Panc1 (cell line): Measurements from ENCODE around the gene CLCN6. TPM values are rescaled to one million over a fixed set of nuclear protein-coding genes. Genes with fewer than 3 reads are reported as not detected.

ENCODE experiments used
- ATAC-seq: fragments of 200-7000 bp; cut with Tn5 transposase; 2 replicates; pipeline ENCODE4 v1.9.1; 2020; ENCODE audit warnings: mild to moderate bottlenecking, moderate library complexity
- BruUV-seq: library from RNA; stranded (reverse); fragments of 400-500 nt; replicated peaks from 2 replicates; lab custom pipeline; 2021; lab: Mats Ljungman, UMichigan
- CTCF ChIA-PET: fragments of 300-600 bp; sonication (Branson Sonifier 250); formaldehyde crosslinking; loops from one replicate; lab custom pipeline; 2022; ENCODE audit warnings: antibody characterized with exemption; lab: Charles Lee
- POLR2A ChIA-PET: fragments of 300-600 bp; sonication (Branson Sonifier 250); formaldehyde crosslinking; loops from one replicate; lab custom pipeline; 2022; ENCODE audit warnings: antibody characterized with exemption; lab: Charles Lee
- DNase-seq: peaks from one replicate; pipeline ENCODE4 v3.0.0-alpha.2; 2010; ENCODE audit warnings: low read depth, low spot score
- H3K27ac ChIP-seq: 2 replicates; pipeline ENCODE4 v1.5.1; 2011; ENCODE audit warnings: mild to moderate bottlenecking, low read length, inconsistent platforms
- H3K27me3 ChIP-seq: fragments of 200-500 bp; sonication (Bioruptor generic); 2 replicates; pipeline ENCODE4 v1.6.0; 2014; ENCODE audit warnings: low read length, inconsistent platforms; ENCODE audit not compliant: control insufficient read depth, insufficient read depth
- H3K36me3 ChIP-seq: fragments of 200-500 bp; sonication (Bioruptor generic); 2 replicates; pipeline ENCODE4 v1.5.1; 2014; ENCODE audit warnings: inconsistent platforms, mild to moderate bottlenecking, low read length, moderate library complexity; ENCODE audit not compliant: control insufficient read depth, insufficient read depth
- H3K4me1 ChIP-seq: 2 replicates; pipeline ENCODE4 v1.5.1; 2011; ENCODE audit warnings: inconsistent platforms, mild to moderate bottlenecking, low read length, moderate library complexity; ENCODE audit not compliant: control insufficient read depth, insufficient read depth
- H3K4me3 ChIP-seq, 2 experiments: 2 replicates each; pipeline ENCODE4 v1.5.1; 2011 to 2012; ENCODE audit warnings: low read depth in 2 of 2, low read length in 2 of 2, mild to moderate bottlenecking in 2 of 2, inconsistent platforms in 1 of 2, moderate library complexity in 1 of 2
- H3K9me3 ChIP-seq: fragments of 200-500 bp; sonication (Bioruptor generic); 2 replicates; pipeline ENCODE4 v1.5.1; 2014; ENCODE audit warnings: low read depth, mild to moderate bottlenecking, inconsistent platforms, low read length, moderate library complexity; ENCODE audit not compliant: control insufficient read depth, insufficient read depth
- POLR2AphosphoS5 ChIP-seq: IDR thresholded peaks from 2 replicates; pipeline ENCODE4 v1.6.1; 2012; ENCODE audit warnings: mild to moderate bottlenecking, low read depth, low read length, moderate library complexity
- REST ChIP-seq, 2 experiments: IDR thresholded peaks; 2 replicates each; pipeline ENCODE4 v1.6.1; 2011 to 2012; ENCODE audit warnings: low read depth in 2 of 2, control low read depth in 1 of 2, low read length in 1 of 2, mild to moderate bottlenecking in 1 of 2, moderate library complexity in 1 of 2; ENCODE audit not compliant: insufficient read depth in 1 of 2
- SIN3A ChIP-seq: IDR thresholded peaks from 2 replicates; pipeline ENCODE4 v1.6.1; 2012; ENCODE audit warnings: low read depth, mild to moderate bottlenecking, low read length, moderate library complexity, borderline replicate concordance; ENCODE audit not compliant: insufficient read depth
- TCF7L2 ChIP-seq: IDR thresholded peaks from 2 replicates; pipeline ENCODE4 v1.6.1; 2011; ENCODE audit warnings: mild to moderate bottlenecking, low read depth, low read length, inconsistent platforms
- in situ Hi-C: cut with HindIII; loops from 2 replicates; pipeline ENCODE4 v1.10.0; 2016; ENCODE audit warnings: low sequenced_read_pairs, low pct_unique_long_range_greater_than_20kb
- intact Hi-C: fragments of 100-400 bp; cut with micrococcal nuclease; formaldehyde crosslinking; loops from one replicate; pipeline ENCODE4 v1.10.0; 2022; ENCODE audit not compliant: unreplicated experiment
- total RNA-seq: library from RNA; stranded (reverse); gene quantifications from one replicate; pipeline ENCODE4 v1.2.1, GENCODE V29; 2021; ENCODE audit not compliant: unreplicated experiment
- TF ChIP-seq, protein P1 (sequence below): fragments of 450-650 bp; IDR thresholded peaks from 2 replicates; pipeline ENCODE4 v1.5.1; 2017; ENCODE audit warnings: mild to moderate bottlenecking

CLCN6 gene
- total RNA-seq, 1 experiment from 2014 or later, result 23.6 TPM

DNA sequence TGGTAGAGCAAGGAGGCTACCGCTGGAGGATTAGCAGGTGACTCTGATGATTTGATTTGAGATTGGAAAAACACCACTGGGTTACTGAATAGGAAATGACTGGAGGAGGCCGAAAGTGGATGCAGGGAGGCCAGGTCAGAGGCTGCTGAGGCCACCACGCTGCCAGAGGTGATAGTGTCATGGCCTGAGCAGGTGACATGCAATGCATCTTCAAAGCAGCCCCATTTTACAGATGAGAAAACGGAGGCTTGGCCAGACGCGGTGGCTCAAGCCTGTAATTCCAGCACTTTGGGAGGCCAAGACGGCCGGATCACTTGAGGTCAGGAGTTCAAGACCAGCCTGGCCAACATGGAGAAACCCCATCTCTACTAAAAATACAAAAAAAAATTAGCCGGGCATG, 31.2 kb upstream of the CLCN6 start:
- intact Hi-C loops, result no loop called here
- ChIA-PET POLR2A (no interaction called here), CTCF (no interaction called here)
- in situ Hi-C loops, result no loop called here
- DNase-seq, result no peak
- H3K9me3 ChIP-seq, result no peaks in the 10 kb centered on the region
- H3K27ac ChIP-seq, result no peak overlapping the region
- H3K36me3 ChIP-seq, result no peaks in the 10 kb centered on the region
- no peaks in the 10 kb centered on the region for H3K4me1 ChIP-seq
- H3K4me3 ChIP-seq, result no peak overlapping the region
- ATAC-seq, result no peak
- no peaks in the 10 kb centered on the region for H3K27me3 ChIP-seq
- BruUV-seq, result no TSS peak
- TF ChIP-seq SIN3A (no peak), REST (IDR thresholded peaks at IDR 0.05; ENCODE audit: insufficient read depth in 1 of 2, low read depth in 2 of 2, low read length in 1 of 2) (no peak), POLR2AphosphoS5 (no peak), TCF7L2 (no peak)
- TF ChIP-seq, protein P1, sequence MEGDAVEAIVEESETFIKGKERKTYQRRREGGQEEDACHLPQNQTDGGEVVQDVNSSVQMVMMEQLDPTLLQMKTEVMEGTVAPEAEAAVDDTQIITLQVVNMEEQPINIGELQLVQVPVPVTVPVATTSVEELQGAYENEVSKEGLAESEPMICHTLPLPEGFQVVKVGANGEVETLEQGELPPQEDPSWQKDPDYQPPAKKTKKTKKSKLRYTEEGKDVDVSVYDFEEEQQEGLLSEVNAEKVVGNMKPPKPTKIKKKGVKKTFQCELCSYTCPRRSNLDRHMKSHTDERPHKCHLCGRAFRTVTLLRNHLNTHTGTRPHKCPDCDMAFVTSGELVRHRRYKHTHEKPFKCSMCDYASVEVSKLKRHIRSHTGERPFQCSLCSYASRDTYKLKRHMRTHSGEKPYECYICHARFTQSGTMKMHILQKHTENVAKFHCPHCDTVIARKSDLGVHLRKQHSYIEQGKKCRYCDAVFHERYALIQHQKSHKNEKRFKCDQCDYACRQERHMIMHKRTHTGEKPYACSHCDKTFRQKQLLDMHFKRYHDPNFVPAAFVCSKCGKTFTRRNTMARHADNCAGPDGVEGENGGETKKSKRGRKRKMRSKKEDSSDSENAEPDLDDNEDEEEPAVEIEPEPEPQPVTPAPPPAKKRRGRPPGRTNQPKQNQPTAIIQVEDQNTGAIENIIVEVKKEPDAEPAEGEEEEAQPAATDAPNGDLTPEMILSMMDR, result no peak

GRCh38 chr1:11777658-11778322, 28.2 kb upstream of the CLCN6 start:
- Histone ChIP-seq H3K4me1 (no peaks in the 10 kb centered on the region), H3K27me3 (no peaks in the 10 kb centered on the region), H3K36me3 (no peaks in the 10 kb centered on the region), H3K27ac (no peak overlapping the region), H3K9me3 (no peaks in the 10 kb centered on the region), H3K4me3 (no peak overlapping the region)
- POLR2A ChIA-PET, result interaction anchor here (0.6 to 0.9 kb wide), 3 partner anchors 10 to 115 kb away, joined by 4 to 14 read pairs (median 11); no protein-coding TSS in a partner anchor
- in situ Hi-C loops, result no loop called here
- DNase-seq (no peak), ATAC-seq (no peak)
- CTCF ChIA-PET, result interaction anchor here (0.7 kb wide), 1 partner anchor 102 kb away, joined by 14 read pairs; no protein-coding TSS in a partner anchor
- intact Hi-C loops, result no loop called here
- TF ChIP-seq TCF7L2 (no peak), REST (IDR thresholded peaks at IDR 0.05; ENCODE audit: insufficient read depth in 1 of 2, low read depth in 2 of 2, low read length in 1 of 2) (no peak), POLR2AphosphoS5 (no peak), SIN3A (no peak)
- TF ChIP-seq, protein P1, result no peak
- BruUV-seq, result no TSS peak
